MG63 (cell line): Measurements from ENCODE around the gene DAB2. TPM values are rescaled to one million over a fixed set of nuclear protein-coding genes. Genes with fewer than 3 reads are reported as not detected.

Experiments used
- DNase-seq: peaks from one replicate; pipeline ENCODE4 v3.0.0-alpha.2; 2020
- H3K27me3 ChIP-seq: fragments of 250-450 bp; sonication (Bioruptor Pico); 2 replicates; pipeline ENCODE4 v1.5.1; 2020; ENCODE audit warnings: mild to moderate bottlenecking, moderate library complexity
- H3K36me3 ChIP-seq: fragments of 250-450 bp; sonication (Bioruptor Pico); 2 replicates; pipeline ENCODE4 v1.5.1; 2020; ENCODE audit warnings: mild to moderate bottlenecking, moderate library complexity
- H3K4me3 ChIP-seq: fragments of 250-450 bp; sonication (Bioruptor Pico); 2 replicates; pipeline ENCODE4 v1.5.1; 2020; ENCODE audit warnings: mild to moderate bottlenecking, moderate library complexity
- H3K9me3 ChIP-seq: fragments of 250-450 bp; sonication (Bioruptor Pico); 2 replicates; pipeline ENCODE4 v1.5.1; 2020; ENCODE audit warnings: mild to moderate bottlenecking, moderate library complexity
- total RNA-seq: library from RNA; depleted of rRNA; stranded (reverse); fragments of >200 nt; shearing (Covaris generic); gene quantifications from 2 replicates; pipeline ENCODE4 v1.2.3, GENCODE V29; 2014; ENCODE audit warnings: low replicate concordance

The DAB2 gene
- total RNA-seq, 1 experiment from 2014 or later, result 49.6 TPM

DNA sequence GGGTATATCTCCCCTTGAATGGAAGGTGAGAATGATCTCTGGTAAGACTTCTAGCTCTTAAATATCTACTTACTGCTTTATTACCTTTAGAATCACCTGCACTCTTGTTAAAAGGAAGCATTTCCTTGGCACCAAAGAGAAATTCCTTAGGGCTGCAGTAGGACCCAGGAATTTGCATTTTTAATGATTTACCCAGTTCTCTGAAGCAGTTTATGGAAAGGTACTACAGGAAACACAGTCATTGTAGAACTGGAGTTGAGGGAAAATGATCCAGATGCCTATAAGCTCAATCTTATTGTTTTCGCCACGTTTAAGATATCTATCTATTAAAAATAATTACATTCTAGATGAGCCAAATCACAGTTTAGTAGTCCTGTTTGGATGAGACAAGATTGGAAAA lies 51.0 kb downstream of the DAB2 start:
- H3K4me3 ChIP-seq, result no peak overlapping the region
- no peaks in the 10 kb centered on the region for H3K27me3 ChIP-seq
- H3K36me3 ChIP-seq, result peaks cover 90% of the 10 kb centered on the region
- H3K9me3 ChIP-seq, result no peaks in the 10 kb centered on the region
- no peak for DNase-seq

DNA sequence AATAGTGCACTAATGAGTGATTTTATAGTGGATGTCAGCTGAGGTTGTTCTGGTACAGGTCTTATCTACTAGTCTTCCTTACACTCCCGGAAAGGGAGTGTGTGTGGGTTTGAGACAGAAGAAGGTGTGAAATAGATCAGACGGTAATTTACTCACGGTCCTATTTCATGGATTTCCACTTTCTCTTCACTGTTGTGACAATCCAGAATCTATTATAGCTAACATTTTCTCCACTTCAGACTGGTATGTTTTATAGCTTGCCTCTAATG lies 53.5 kb downstream of the DAB2 start:
- no peaks in the 10 kb centered on the region for H3K9me3 ChIP-seq
- peaks cover 65% of the 10 kb centered on the region for H3K36me3 ChIP-seq
- DNase-seq, result no peak
- H3K27me3 ChIP-seq, result no peaks in the 10 kb centered on the region
- no peak overlapping the region for H3K4me3 ChIP-seq

GRCh38 chr5:39370555-39371366 lies 54.0 kb downstream of the DAB2 start:
- H3K9me3 ChIP-seq, result no peaks in the 10 kb centered on the region
- DNase-seq, result no peak
- H3K36me3 ChIP-seq, result peaks cover 59% of the 10 kb centered on the region
- no peak overlapping the region for H3K4me3 ChIP-seq
- H3K27me3 ChIP-seq, result no peaks in the 10 kb centered on the region

- Histone ChIP-seq H3K9me3 (no peaks in the 10 kb centered on the region), H3K4me3 (no peak overlapping the region), H3K27me3 (no peaks in the 10 kb centered on the region), H3K36me3 (peaks cover 44% of the 10 kb centered on the region)
- DNase-seq, result no peak
These were observed 55.5 kb downstream of the DAB2 start for GRCh38 chr5:39369123-39369815.

DNA sequence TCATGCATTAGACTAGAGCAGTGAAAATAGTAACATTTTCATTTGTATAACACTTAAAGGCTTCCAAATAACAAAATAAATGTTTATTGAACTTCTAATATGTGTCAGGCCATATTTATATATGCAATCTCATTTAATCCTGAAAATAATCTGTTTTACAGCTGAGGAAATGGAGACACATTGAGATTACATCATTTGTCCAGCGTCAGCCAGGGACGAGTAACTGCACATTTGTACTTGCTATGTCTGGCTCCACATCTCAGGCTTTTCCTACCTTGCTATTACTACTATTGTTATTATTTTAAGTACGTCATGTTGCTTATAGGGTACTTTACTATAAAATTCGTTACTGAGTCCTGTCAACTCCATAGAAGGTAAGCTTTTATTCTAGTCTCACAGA lies 56.7 kb downstream of the DAB2 start:
- Histone ChIP-seq H3K4me3 (no peak overlapping the region), H3K36me3 (peaks cover 33% of the 10 kb centered on the region), H3K9me3 (no peaks in the 10 kb centered on the region), H3K27me3 (no peaks in the 10 kb centered on the region)
- no peak for DNase-seq

GRCh38 chr5:39367711-39368110 lies 57.1 kb downstream of the DAB2 start:
- no peak for DNase-seq
- H3K9me3 ChIP-seq, result no peaks in the 10 kb centered on the region

GRCh38 chr5:39364367-39364766 lies 60.4 kb downstream of the DAB2 start, which contains the start of gene C9:
C9 (minus strand) TSS chr5:39364495; CDS start chr5:39364464, 31 bp downstream.
- Histone ChIP-seq H3K9me3 (no peaks in the 10 kb centered on the region), H3K36me3 (no peaks in the 10 kb centered on the region), H3K27me3 (no peaks in the 10 kb centered on the region), H3K4me3 (no peak within 1 kb of the TSS)
- no peak for DNase-seq

More at GRCh38 chr5:39367711-39368110, 57.1 kb downstream of the DAB2 start:
- H3K27me3 ChIP-seq, result no peaks in the 10 kb centered on the region
- no peak overlapping the region for H3K4me3 ChIP-seq
- peaks cover 29% of the 10 kb centered on the region for H3K36me3 ChIP-seq

GRCh38 chr5:39363217-39363616 lies 61.6 kb downstream of the DAB2 start:
- no peak overlapping the region for H3K4me3 ChIP-seq
- no peaks in the 10 kb centered on the region for H3K27me3 ChIP-seq
- no peaks in the 10 kb centered on the region for H3K9me3 ChIP-seq
- no peak for DNase-seq
- H3K36me3 ChIP-seq, result no peaks in the 10 kb centered on the region

- H3K4me3 ChIP-seq, result no peak overlapping the region
- H3K36me3 ChIP-seq, result no peaks in the 10 kb centered on the region
- H3K9me3 ChIP-seq, result no peaks in the 10 kb centered on the region
- no peak for DNase-seq
- H3K27me3 ChIP-seq, result no peaks in the 10 kb centered on the region
These were observed 62.1 kb downstream of the DAB2 start for GRCh38 chr5:39362646-39363045.

DNA sequence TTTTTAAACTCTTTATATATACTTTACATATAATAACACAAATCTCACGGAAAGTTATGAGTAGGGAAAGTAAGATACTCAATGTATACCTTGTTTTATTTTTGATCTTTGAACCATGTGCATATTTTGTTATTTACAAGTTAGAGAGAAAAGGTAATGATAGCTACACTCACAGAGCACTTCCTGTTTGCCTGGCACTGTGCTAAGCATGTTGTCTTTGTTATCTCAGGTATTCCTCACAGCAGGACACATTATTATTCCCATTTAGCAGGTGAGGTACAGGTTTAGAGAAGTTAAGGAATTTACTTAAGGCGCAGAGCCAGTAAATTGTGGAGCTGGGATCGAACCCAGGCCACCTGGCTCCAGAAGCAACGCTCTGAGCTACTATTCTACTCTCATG lies 63.5 kb downstream of the DAB2 start:
- no peak for DNase-seq
- Histone ChIP-seq H3K4me3 (no peak overlapping the region), H3K36me3 (no peaks in the 10 kb centered on the region), H3K27me3 (no peaks in the 10 kb centered on the region), H3K9me3 (no peaks in the 10 kb centered on the region)

DNA sequence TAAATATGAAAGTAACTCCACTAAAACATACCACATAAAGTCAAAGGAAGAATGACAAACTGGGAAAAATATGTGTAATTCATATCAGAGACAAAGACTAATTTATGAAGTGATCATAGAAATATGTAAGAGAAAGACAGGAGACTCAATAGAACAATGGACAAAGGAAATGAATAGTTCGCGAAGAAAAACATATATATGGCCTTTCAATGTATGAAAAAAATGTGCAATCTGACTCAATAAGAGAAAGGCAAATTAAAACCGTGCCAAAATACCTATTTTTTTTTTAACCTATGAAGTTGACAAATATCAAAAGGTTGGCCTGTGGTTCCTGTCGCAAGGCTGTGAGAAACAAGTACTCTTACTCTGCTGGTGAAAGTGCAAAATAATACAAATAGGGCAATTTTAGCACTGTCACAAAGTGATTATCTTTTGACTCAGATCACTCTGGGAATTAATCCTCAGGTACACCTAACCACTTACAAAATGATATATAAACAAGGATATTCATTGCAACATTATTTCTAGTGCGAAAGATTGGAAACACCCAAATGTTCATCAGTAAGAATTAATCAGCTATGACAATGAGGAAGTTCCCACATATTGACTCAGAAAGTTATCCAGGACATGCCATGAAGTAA lies 64.2 kb downstream of the DAB2 start:
- Histone ChIP-seq H3K36me3 (no peaks in the 10 kb centered on the region), H3K4me3 (no peak overlapping the region), H3K27me3 (no peaks in the 10 kb centered on the region), H3K9me3 (no peaks in the 10 kb centered on the region)
- no peak for DNase-seq

GRCh38 chr5:39356263-39356662 lies 68.5 kb downstream of the DAB2 start:
- Histone ChIP-seq H3K9me3 (peaks cover 2% of the 10 kb centered on the region; the same call in 1 of the 2 replicates), H3K4me3 (no peak overlapping the region), H3K27me3 (no peaks in the 10 kb centered on the region), H3K36me3 (no peaks in the 10 kb centered on the region)
- DNase-seq, result no peak

- H3K4me3 ChIP-seq, result no peak overlapping the region
- H3K36me3 ChIP-seq, result no peaks in the 10 kb centered on the region
- DNase-seq, result no peak
- H3K27me3 ChIP-seq, result no peaks in the 10 kb centered on the region
- peaks cover 2% of the 10 kb centered on the region; the same call in 1 of the 2 replicates for H3K9me3 ChIP-seq
These were observed 69.5 kb downstream of the DAB2 start for GRCh38 chr5:39355324-39355723.

DNA sequence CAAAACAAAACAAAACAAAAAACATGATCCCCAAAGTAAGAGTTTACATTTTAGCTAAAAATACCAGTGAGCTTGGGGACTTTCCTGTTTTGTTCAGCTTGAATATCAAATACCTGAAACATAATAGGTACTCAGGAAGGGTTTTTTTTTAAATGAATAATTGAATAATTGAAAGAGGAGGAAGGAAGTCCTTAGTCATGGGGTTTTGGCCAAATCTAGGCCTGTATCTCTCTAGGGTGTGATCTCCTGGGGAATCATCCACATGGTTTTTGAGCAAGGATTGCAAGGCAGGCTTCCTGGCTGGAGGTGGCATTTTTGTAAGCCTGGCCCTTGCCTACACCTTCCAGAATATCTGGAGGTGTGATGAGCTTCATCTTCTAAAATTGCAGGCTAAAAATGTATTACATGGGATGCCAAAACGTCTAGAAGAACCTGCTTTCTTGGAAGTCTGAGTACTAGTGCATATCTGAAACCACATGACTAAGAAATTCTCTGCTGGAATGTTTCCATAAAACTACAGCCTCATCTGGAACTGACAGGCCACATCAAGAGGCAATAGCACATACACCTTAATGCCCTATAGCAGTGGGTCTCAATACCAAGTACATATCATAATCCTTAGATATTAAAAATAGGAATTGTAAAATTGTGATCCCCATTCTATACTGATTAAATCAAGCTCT lies 70.9 kb downstream of the DAB2 start:
- peaks cover 2% of the 10 kb centered on the region; the same call in 1 of the 2 replicates for H3K9me3 ChIP-seq
- H3K36me3 ChIP-seq, result no peaks in the 10 kb centered on the region
- H3K4me3 ChIP-seq, result no peak overlapping the region
- no peaks in the 10 kb centered on the region for H3K27me3 ChIP-seq
- DNase-seq, result no peak

- Histone ChIP-seq H3K27me3 (no peaks in the 10 kb centered on the region), H3K4me3 (no peak overlapping the region), H3K9me3 (peaks cover 2% of the 10 kb centered on the region; the same call in 1 of the 2 replicates), H3K36me3 (no peaks in the 10 kb centered on the region)
- no peak for DNase-seq
These were observed 71.8 kb downstream of the DAB2 start for GRCh38 chr5:39352951-39353350.

DNA sequence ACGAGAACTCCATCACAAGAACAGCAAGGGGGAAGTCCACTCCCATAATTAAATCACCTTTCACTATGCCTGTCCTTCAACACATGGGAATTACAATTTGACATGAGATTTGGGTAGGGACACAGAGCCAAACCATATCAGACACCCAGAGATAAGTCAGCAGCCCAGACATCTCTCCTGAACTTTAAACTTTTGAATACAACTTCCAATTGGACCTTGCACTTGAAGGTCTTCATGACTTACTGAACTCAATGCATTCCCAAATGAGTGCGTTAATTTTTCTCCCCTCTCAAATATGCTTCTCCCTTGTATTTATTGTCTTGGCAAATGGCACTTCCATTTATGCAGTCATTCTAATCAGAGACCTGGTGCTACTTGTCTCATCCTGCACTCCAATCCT lies 72.6 kb downstream of the DAB2 start:
- peaks cover 2% of the 10 kb centered on the region; the same call in 1 of the 2 replicates for H3K9me3 ChIP-seq
- DNase-seq, result no peak
- no peaks in the 10 kb centered on the region for H3K36me3 ChIP-seq
- H3K4me3 ChIP-seq, result no peak overlapping the region
- no peaks in the 10 kb centered on the region for H3K27me3 ChIP-seq

DNA sequence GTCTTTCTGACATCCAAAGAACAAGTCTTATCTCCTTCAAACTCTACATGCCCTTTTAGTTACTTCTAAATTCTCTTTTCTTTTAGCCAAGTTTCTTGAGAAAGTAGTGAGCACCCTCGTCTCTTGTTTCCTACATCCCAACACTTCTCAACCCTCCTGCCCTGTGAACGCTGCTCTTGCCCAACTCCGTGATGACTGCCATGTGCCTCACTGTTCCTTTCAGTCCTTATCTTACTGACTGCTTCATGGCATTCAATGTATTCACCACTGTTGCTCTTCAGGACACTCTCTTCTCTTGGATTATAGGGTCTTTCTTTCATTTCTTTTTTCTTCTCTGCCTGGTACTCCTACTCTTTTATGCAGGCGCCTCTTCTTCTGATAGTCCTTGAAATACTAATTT lies 75.3 kb downstream of the DAB2 start:
- Histone ChIP-seq H3K9me3 (peaks cover 2% of the 10 kb centered on the region; the same call in 1 of the 2 replicates), H3K27me3 (no peaks in the 10 kb centered on the region; the same call in 1 of the 2 replicates), H3K36me3 (no peaks in the 10 kb centered on the region)

More for the DNA sequence above, 75.3 kb downstream of the DAB2 start:
- no peak for DNase-seq
- H3K4me3 ChIP-seq, result no peak overlapping the region
